CD4-positive, alpha-beta T cell (primary cell): ENCODE measurements around the gene LHFPL4. TPM values are rescaled to one million over a fixed set of nuclear protein-coding genes. Genes with fewer than 3 reads are reported as not detected.

Source experiments
- ATAC-seq: fragments of 200-7000 bp; cut with Tn5 transposase; one replicate; pipeline ENCODE4 v1.10.0; 2022; ENCODE audit warnings: mild to moderate bottlenecking; ENCODE audit not compliant: poor library complexity
- CTCF ChIA-PET: fragments of 350-600 bp; sonication (Branson Sonifier 250); formaldehyde crosslinking; loops from one replicate; lab custom pipeline; 2021; ENCODE audit warnings: antibody characterized with exemption, inconsistent platforms; lab: Charles Lee
- POLR2A ChIA-PET: fragments of 350-600 bp; sonication (Branson Sonifier 250); formaldehyde crosslinking; loops from one replicate; lab custom pipeline; 2021; ENCODE audit warnings: antibody characterized with exemption, inconsistent platforms; lab: Charles Lee
- DNase-seq, 14 experiments: peaks; one replicate each; pipeline ENCODE4 v3.0.0-alpha.2; 2013 to 2020; ENCODE audit warnings: mixed read lengths in 2 of 14
- H3K27ac ChIP-seq, 2 donors: one replicate each; pipeline versions ENCODE4 v1.5.1 to v1.7.0; 2013; ENCODE audit warnings: low read length in 2 of 2, low read depth in 1 of 2, mild to moderate bottlenecking in 1 of 2
- H3K27me3 ChIP-seq, 2 experiments: 1 replicate in 1 of 2; 2 replicates in 1 of 2; pipeline versions ENCODE4 v1.6.1 to v1.7.0; 2013; ENCODE audit warnings: low read length in 2 of 2, control low read depth in 1 of 2, mild to moderate bottlenecking in 1 of 2, moderate library complexity in 1 of 2; ENCODE audit not compliant: insufficient read depth in 2 of 2, control insufficient read depth in 1 of 2
- H3K36me3 ChIP-seq: one replicate; pipeline ENCODE4 v1.6.1; 2013; ENCODE audit warnings: low read length, control low read depth; ENCODE audit not compliant: insufficient read depth
- H3K4me1 ChIP-seq: one replicate; pipeline ENCODE4 v1.6.1; 2013; ENCODE audit warnings: low read length, control low read depth; ENCODE audit not compliant: insufficient read depth
- H3K4me3 ChIP-seq: one replicate; pipeline ENCODE4 v1.5.1; 2013; ENCODE audit warnings: mild to moderate bottlenecking, low read length, moderate library complexity
- H3K9me3 ChIP-seq, 2 experiments: 1 replicate in 1 of 2; 2 replicates in 1 of 2; pipeline versions ENCODE4 v1.6.1 to v1.7.0; 2013; ENCODE audit warnings: low read length in 2 of 2, mild to moderate bottlenecking in 2 of 2, control low read depth in 1 of 2, moderate library complexity in 1 of 2; ENCODE audit not compliant: control insufficient read depth in 1 of 2, insufficient read depth in 1 of 2
- H3K27ac Mint-ChIP-seq: one replicate; pipeline ENCODE4 v1.8.0; 2020; ENCODE audit warnings: mixed read lengths
- H3K27me3 Mint-ChIP-seq: one replicate; pipeline ENCODE4 v1.8.0; 2021; ENCODE audit warnings: mixed read lengths
- H3K36me3 Mint-ChIP-seq: one replicate; pipeline ENCODE4 v1.8.0; 2021; ENCODE audit warnings: low read depth, mixed read lengths
- H3K4me1 Mint-ChIP-seq: one replicate; pipeline ENCODE4 v1.8.0; 2021; ENCODE audit warnings: low read depth, mixed read lengths
- H3K4me3 Mint-ChIP-seq: one replicate; pipeline ENCODE4 v1.8.0; 2020; ENCODE audit warnings: mild to moderate bottlenecking, mixed read lengths
- H3K9me3 Mint-ChIP-seq: one replicate; pipeline ENCODE4 v1.8.0; 2020; ENCODE audit warnings: mixed read lengths
- intact Hi-C, 2 experiments: fragments of 100-400 bp; cut with DNase I in 1 of 2; cut with micrococcal nuclease in 1 of 2; formaldehyde crosslinking; loops; one replicate each; pipeline versions ENCODE4 v1.15.1 to v1.9.0; 2023 to 2025; cut with DNase I, micrococcal nuclease
- total RNA-seq, 174 experiments: library from RNA in 2 of 174; stranded (reverse) in 2 of 174; gene quantifications; one replicate each; pipeline ENCODE4 v1.2.3 and lab custom pipeline; 2021 to 2026
- TF ChIP-seq, protein P1 (sequence below): fragments of 200-600 bp; IDR thresholded peaks from one replicate; pipeline ENCODE4 v1.8.0; 2022; ENCODE audit warnings: antibody characterized with exemption, mild to moderate bottlenecking

Gene LHFPL4
- total RNA-seq, 2 experiments from 2014 or later: not detected

DNA sequence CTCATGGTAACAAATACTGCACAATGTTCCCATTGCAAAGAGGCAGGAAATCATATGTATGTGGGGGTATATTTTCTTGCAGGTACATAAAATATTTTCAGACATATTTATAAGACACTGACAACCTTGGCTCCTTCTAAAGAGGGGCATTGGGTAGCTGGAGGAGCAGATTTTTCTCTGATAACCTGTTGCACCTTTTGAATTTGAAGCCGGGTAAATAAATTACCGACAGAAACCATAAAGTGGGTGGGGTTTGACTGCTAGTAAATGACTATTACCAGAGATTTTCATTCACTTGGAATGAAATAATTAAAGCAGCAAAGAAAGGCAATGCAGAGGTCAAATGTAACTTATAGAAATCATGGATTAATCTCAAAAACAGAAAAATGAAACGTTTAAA, 19.2 kb downstream of the LHFPL4 start:
- Histone ChIP-seq H3K36me3 (no peaks in the 10 kb centered on the region), H3K27me3 (peaks cover 6 to 15% of the 10 kb centered on the region in 2 experiments), H3K4me1 (no peaks in the 10 kb centered on the region), H3K4me3 (no peak overlapping the region), H3K9me3 (no peaks in the 10 kb centered on the region), H3K27ac (no peak overlapping the region)
- H3K36me3 Mint-ChIP-seq: no peaks in the 10 kb centered on the region
- H3K27ac Mint-ChIP-seq: no peak overlapping the region
- TF ChIP-seq, protein P1, sequence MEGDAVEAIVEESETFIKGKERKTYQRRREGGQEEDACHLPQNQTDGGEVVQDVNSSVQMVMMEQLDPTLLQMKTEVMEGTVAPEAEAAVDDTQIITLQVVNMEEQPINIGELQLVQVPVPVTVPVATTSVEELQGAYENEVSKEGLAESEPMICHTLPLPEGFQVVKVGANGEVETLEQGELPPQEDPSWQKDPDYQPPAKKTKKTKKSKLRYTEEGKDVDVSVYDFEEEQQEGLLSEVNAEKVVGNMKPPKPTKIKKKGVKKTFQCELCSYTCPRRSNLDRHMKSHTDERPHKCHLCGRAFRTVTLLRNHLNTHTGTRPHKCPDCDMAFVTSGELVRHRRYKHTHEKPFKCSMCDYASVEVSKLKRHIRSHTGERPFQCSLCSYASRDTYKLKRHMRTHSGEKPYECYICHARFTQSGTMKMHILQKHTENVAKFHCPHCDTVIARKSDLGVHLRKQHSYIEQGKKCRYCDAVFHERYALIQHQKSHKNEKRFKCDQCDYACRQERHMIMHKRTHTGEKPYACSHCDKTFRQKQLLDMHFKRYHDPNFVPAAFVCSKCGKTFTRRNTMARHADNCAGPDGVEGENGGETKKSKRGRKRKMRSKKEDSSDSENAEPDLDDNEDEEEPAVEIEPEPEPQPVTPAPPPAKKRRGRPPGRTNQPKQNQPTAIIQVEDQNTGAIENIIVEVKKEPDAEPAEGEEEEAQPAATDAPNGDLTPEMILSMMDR: no peak
- no peaks in the 10 kb centered on the region for H3K4me1 Mint-ChIP-seq
- H3K4me3 Mint-ChIP-seq: no peak overlapping the region
- peaks cover 23% of the 10 kb centered on the region for H3K27me3 Mint-ChIP-seq
- CTCF ChIA-PET: no interaction called here
- intact Hi-C loops: no loop called here
- DNase-seq: no peak
- no peak for ATAC-seq
- H3K9me3 Mint-ChIP-seq: no peaks in the 10 kb centered on the region
- POLR2A ChIA-PET: no interaction called here

DNA sequence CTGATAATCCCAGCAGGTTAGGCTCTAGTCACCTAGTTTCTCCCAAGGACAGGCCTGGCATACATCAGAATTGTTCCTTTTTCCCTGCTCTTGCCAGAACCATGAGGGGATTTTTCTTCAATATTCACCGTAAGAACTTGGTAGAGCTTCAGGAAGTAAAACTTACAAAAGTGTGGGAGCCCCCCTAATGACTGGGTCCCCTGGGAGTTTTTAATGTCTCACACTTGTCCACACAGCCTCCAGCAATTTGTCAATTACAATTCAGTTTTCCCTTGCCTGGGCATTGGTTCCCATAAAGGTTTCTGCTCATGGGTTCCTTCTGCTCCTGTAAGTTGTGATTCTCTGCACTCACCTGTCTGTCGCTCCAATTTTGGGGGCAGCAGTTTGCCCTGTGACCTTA, 28.5 kb downstream of the LHFPL4 start:
- H3K27me3 ChIP-seq: peaks cover 4 to 16% of the 10 kb centered on the region in 2 experiments
- no peak overlapping the region for H3K4me3 ChIP-seq
- Mint-ChIP-seq H3K27me3 (peaks cover 42% of the 10 kb centered on the region), H3K9me3 (no peaks in the 10 kb centered on the region), H3K36me3 (no peaks in the 10 kb centered on the region), H3K4me3 (no peak overlapping the region), H3K27ac (no peak overlapping the region), H3K4me1 (no peaks in the 10 kb centered on the region)
- no peak overlapping the region for H3K27ac ChIP-seq
- TF ChIP-seq, protein P1: no peak
- no peaks in the 10 kb centered on the region for H3K9me3 ChIP-seq
- intact Hi-C loops: no loop called here
- no peaks in the 10 kb centered on the region for H3K4me1 ChIP-seq
- H3K36me3 ChIP-seq: no peaks in the 10 kb centered on the region
- POLR2A ChIA-PET: no interaction called here
- ATAC-seq (no peak), DNase-seq (no peak)
- CTCF ChIA-PET: no interaction called here

GRCh38 chr3:9514956-9515355, 38.7 kb downstream of the LHFPL4 start:
- no peaks in the 10 kb centered on the region for H3K36me3 ChIP-seq
- no peak overlapping the region for H3K4me3 ChIP-seq
- H3K4me3 Mint-ChIP-seq: no peak overlapping the region
- ChIA-PET CTCF (no interaction called here), POLR2A (no interaction called here)
- H3K27ac ChIP-seq: no peak overlapping the region
- no peaks in the 10 kb centered on the region for H3K4me1 Mint-ChIP-seq
- no peaks in the 10 kb centered on the region for H3K36me3 Mint-ChIP-seq
- H3K27me3 ChIP-seq: peaks cover under 1 to 8% of the 10 kb centered on the region in 2 experiments
- no peaks in the 10 kb centered on the region for H3K4me1 ChIP-seq
- ATAC-seq: no peak
- intact Hi-C loops: loop anchor here in 1 of 2 experiments (5.0 kb wide), 1 partner anchor 1217 kb away; no protein-coding TSS in a partner anchor
- no peaks in the 10 kb centered on the region for H3K9me3 Mint-ChIP-seq
- peaks cover 25% of the 10 kb centered on the region for H3K27me3 Mint-ChIP-seq
- TF ChIP-seq, protein P1: no peak
- DNase-seq: no peak
- H3K9me3 ChIP-seq: no peaks in the 10 kb centered on the region
- H3K27ac Mint-ChIP-seq: no peak overlapping the region
